PC-3 (cell line): ENCODE data around the gene FGR. TPM values are rescaled to one million over a fixed set of nuclear protein-coding genes. Genes with fewer than 3 reads are reported as not detected.
A peak's percentile ranks its signal among the peaks of the same experiment; 100 is the strongest.

Experiments used
- ATAC-seq: fragments of 200-7000 bp; cut with Tn5 transposase; 2 replicates; pipeline ENCODE4 v1.9.1; 2020; ENCODE audit warnings: mild to moderate bottlenecking, moderate library complexity
- BruUV-seq: library from RNA; stranded (reverse); fragments of 400-500 nt; replicated peaks from 2 replicates; lab custom pipeline; 2021; lab: Mats Ljungman, UMichigan
- CTCF ChIA-PET: fragments of 300-600 bp; sonication (Branson Sonifier 250); formaldehyde crosslinking; loops from one replicate; lab custom pipeline; 2022; ENCODE audit warnings: antibody characterized with exemption; lab: Charles Lee
- POLR2A ChIA-PET: fragments of 300-600 bp; sonication (Branson Sonifier 250); formaldehyde crosslinking; loops from one replicate; lab custom pipeline; 2022; ENCODE audit warnings: antibody characterized with exemption; ENCODE audit not compliant: unreplicated experiment; lab: Charles Lee
- DNase-seq: peaks from one replicate; pipeline ENCODE4 v3.0.0-alpha.2; 2015
- H2AFZ ChIP-seq: fragments of 300-600 bp; sonication (generic); 2 replicates; pipeline ENCODE4 v1.6.0; 2016; ENCODE audit warnings: antibody characterized with exemption, low read length
- H3F3A ChIP-seq: fragments of 300-600 bp; sonication (generic); one replicate; pipeline ENCODE4 v1.6.0; 2017; ENCODE audit warnings: antibody characterized with exemption, low read length, control low read depth, mild to moderate bottlenecking; ENCODE audit not compliant: unreplicated experiment
- H3K27ac ChIP-seq: fragments of 300-600 bp; sonication (generic); 2 replicates; pipeline ENCODE4 v1.5.1; 2016; ENCODE audit warnings: mild to moderate bottlenecking, low read length
- H3K27me3 ChIP-seq: fragments of 300-600 bp; sonication (generic); 2 replicates; pipeline ENCODE4 v1.6.1; 2016; ENCODE audit warnings: low read length, mixed read lengths
- H3K36me3 ChIP-seq: fragments of 300-600 bp; sonication (generic); 2 replicates; pipeline ENCODE4 v1.6.1; 2016; ENCODE audit warnings: low read depth, mixed run types, low read length, mixed read lengths
- H3K4me1 ChIP-seq: fragments of 300-600 bp; sonication (generic); 2 replicates; pipeline ENCODE4 v1.5.1; 2016; ENCODE audit warnings: low read length; ENCODE audit not compliant: insufficient read depth
- H3K4me2 ChIP-seq: fragments of 300-600 bp; sonication (generic); 2 replicates; pipeline ENCODE4 v1.6.0; 2016; ENCODE audit warnings: low read length
- H3K4me3 ChIP-seq: fragments of 300-600 bp; sonication (generic); 2 replicates; pipeline ENCODE4 v1.5.1; 2016; ENCODE audit warnings: mild to moderate bottlenecking, low read length, mixed read lengths
- H3K79me2 ChIP-seq: fragments of 300-600 bp; sonication (generic); 2 replicates; pipeline ENCODE4 v1.6.1; 2017; ENCODE audit warnings: low read length, mixed read lengths
- H3K9ac ChIP-seq: fragments of 300-600 bp; sonication (generic); 2 replicates; pipeline ENCODE4 v1.6.0; 2016; ENCODE audit warnings: mild to moderate bottlenecking, low read length
- H3K9me2 ChIP-seq: fragments of 300-600 bp; sonication (generic); replicated peaks from 2 replicates; pipeline ENCODE4 v1.6.1; 2016; ENCODE audit warnings: mixed run types, low read length, mixed read lengths
- H3K9me3 ChIP-seq: fragments of 300-600 bp; sonication (generic); 2 replicates; pipeline ENCODE4 v1.6.1; 2016; ENCODE audit warnings: low read length, mixed read lengths
- H4K20me1 ChIP-seq: fragments of 300-600 bp; sonication (generic); 2 replicates; pipeline ENCODE4 v1.6.1; 2016; ENCODE audit warnings: low read length, mixed read lengths
- CTCF ChIP-seq: fragments of 300-600 bp; sonication (generic); conservative IDR thresholded peaks from 2 replicates; pipeline ENCODE4 v1.5.1; 2017; ENCODE audit warnings: antibody characterized with exemption, low read depth, mild to moderate bottlenecking, low read length
- EZH2 ChIP-seq: fragments of 300-600 bp; sonication (generic); IDR thresholded peaks from one replicate; pipeline ENCODE4 v1.6.1; 2017; ENCODE audit warnings: antibody characterized with exemption, mild to moderate bottlenecking, low read length; ENCODE audit not compliant: unreplicated experiment
- EZH2phosphoT487 ChIP-seq: fragments of 300-600 bp; sonication (generic); IDR thresholded peaks from 2 replicates; pipeline ENCODE4 v1.6.1; 2018; ENCODE audit warnings: mild to moderate bottlenecking, antibody characterized with exemption, low read length, borderline replicate concordance
- intact Hi-C: fragments of 100-400 bp; cut with micrococcal nuclease; formaldehyde crosslinking; loops from 2 replicates; pipeline ENCODE4 v1.9.0; 2023
- total RNA-seq: library from RNA; depleted of rRNA; stranded (reverse); fragments of >200 nt; gene quantifications from 2 replicates; pipeline ENCODE4 v1.2.3, GENCODE V29; 2014

The FGR gene
- total RNA-seq, 1 experiment from 2014 or later = not detected

DNA sequence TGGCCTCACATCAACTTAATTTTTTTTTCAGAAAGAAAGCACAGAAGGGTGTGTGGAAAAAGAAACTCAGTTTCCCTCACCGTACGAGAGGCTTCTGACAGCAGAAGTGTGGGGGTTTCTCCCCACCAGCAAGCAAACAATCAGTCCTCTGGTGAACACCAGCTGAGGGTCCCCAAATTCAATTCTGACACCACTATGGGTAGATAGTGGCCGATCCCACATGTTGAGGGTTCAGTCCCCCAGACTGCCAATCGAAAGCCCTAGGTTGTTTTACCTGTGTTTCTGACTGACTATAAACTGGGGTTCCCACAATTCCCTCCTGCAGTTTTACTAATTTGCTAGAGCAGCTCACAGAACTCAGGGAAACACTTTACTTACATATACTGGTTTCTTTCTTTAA lies 34.9 kb upstream of the FGR start:
- Histone ChIP-seq H3K4me3 (no peak overlapping the region), H3F3A (peaks cover 5% of the 10 kb centered on the region), H3K27me3 (no peaks in the 10 kb centered on the region), H4K20me1 (no peaks in the 10 kb centered on the region), H3K36me3 (no peaks in the 10 kb centered on the region), H3K9me3 (no peaks in the 10 kb centered on the region), H3K9ac (no peak overlapping the region), H3K9me2 (no peaks in the 10 kb centered on the region), H2AFZ (no peak overlapping the region), H3K27ac (no peak overlapping the region), H3K79me2 (no peaks in the 10 kb centered on the region), H3K4me2 (peak overlapping the region; percentile 82; the same call in 1 of the 2 replicates), H3K4me1 (peaks cover 13% of the 10 kb centered on the region; the same call in 1 of the 2 replicates)
- DNase-seq (no peak), ATAC-seq (no peak)
- ChIA-PET POLR2A (interaction anchor here (1.1 kb wide), 1 partner anchor 56 kb away, joined by 3 read pairs; the partner anchor contains the start of gene FAM76A), CTCF (interaction anchor here (0.6 to 1.0 kb wide), 5 partner anchors 50 to 370 kb away, joined by 3 to 20 read pairs (median 4); partner anchors contain the start of gene FAM76A)
- BruUV-seq = no TSS peak
- TF ChIP-seq CTCF = no peak
- TF ChIP-seq EZH2 = no peak
- TF ChIP-seq EZH2phosphoT487 = no peak
- intact Hi-C loops = loop anchor here (5.0 kb wide), 1 partner anchor 162 kb away; the partner anchor contains the start of gene PPP1R8

DNA sequence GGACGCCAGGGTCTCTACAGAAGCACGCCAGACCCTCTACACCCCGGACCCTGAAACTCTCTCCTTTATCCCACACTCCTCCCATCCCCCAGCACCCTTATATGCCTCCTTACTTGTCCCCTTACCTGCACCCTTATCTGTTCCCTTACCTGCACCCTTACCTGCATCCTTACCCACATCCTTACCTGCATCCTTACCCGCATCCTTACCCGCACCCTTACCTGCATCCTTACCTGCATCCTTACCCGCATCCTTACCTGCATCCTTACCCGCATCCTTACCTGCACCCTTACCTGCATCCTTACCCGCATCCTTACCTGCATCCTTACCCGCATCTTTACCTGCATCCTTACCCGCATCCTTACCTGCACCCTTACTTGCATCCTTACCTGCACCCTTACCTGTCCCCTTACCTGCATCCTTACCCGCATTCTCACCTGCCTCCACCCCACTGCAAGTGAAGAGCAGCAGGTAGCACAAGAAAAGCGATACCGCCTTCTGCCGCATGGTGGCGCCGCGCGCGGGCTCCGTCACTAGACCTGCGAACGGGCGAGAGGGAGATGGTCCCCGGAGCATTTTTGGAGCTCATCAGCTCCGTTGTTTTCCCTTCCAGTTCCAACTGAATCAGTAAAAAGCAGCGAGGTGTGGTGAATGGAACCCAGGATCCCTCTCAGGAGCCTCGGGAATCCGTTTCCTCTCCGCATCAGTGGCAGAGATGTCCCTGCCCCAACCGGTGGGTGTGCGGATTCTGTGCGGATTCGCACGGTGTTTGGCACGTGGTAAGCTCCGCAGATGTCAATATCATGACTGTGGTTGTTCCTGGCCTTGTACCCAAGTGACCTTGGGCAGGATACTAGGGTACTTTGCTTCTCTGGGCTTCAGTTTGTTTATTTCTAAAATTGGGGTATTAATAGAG lies 34.1 kb upstream of the FGR start:
- Histone ChIP-seq H2AFZ (peak overlapping the region; percentile 92), H3K4me3 (peak overlapping the region; percentile 61), H3K27me3 (no peaks in the 10 kb centered on the region), H3K36me3 (no peaks in the 10 kb centered on the region), H3K9me2 (no peaks in the 10 kb centered on the region), H3K4me2 (peak overlapping the region; percentile 82), H3K9ac (no peak overlapping the region), H4K20me1 (no peaks in the 10 kb centered on the region), H3F3A (peaks cover 5% of the 10 kb centered on the region), H3K9me3 (no peaks in the 10 kb centered on the region), H3K27ac (no peak overlapping the region), H3K4me1 (peaks cover 13% of the 10 kb centered on the region; the same call in 1 of the 2 replicates), H3K79me2 (no peaks in the 10 kb centered on the region)
- ATAC-seq = peak; percentile 19; the same call in 1 of the 2 replicates
- ChIA-PET CTCF (interaction anchor here (0.6 to 1.0 kb wide), 7 partner anchors 29 to 369 kb away, joined by 3 to 20 read pairs (median 4); partner anchors contain the start of gene FAM76A), POLR2A (interaction anchor here (0.6 to 1.1 kb wide), 2 partner anchors 56 to 580 kb away, joined by 3 read pairs; partner anchors contain the start of gene FAM76A)
- BruUV-seq = no TSS peak
- intact Hi-C loops = no loop called here
- TF ChIP-seq CTCF (peak; percentile 77), EZH2phosphoT487 (no peak)
- DNase-seq = peak; percentile 74
